DOHH2 (cell line): ENCODE data around the gene GAREM1.

ENCODE experiments used
- H3F3A ChIP-seq: fragments of 200-600 bp; sonication (generic), shearing (Covaris generic); 2 replicates; pipeline ENCODE4 v1.6.0; 2016; ENCODE audit warnings: antibody characterized with exemption, mild to moderate bottlenecking; ENCODE audit not compliant: control insufficient read depth, insufficient read depth
- H3K27ac ChIP-seq: fragments of 200-600 bp; sonication (generic); 2 replicates; pipeline ENCODE4 v1.5.1; 2014; ENCODE audit warnings: low read depth, mild to moderate bottlenecking, low read length, moderate library complexity
- H3K27me3 ChIP-seq: fragments of 200-600 bp; sonication (generic); 2 replicates; pipeline ENCODE4 v1.6.1; 2014; ENCODE audit warnings: mild to moderate bottlenecking, low read length, mixed read lengths; ENCODE audit not compliant: control insufficient read depth
- H3K36me3 ChIP-seq: fragments of 200-600 bp; sonication (generic); 2 replicates; pipeline ENCODE4 v1.6.1; 2014; ENCODE audit warnings: mild to moderate bottlenecking, low read length, moderate library complexity, mixed read lengths; ENCODE audit not compliant: control insufficient read depth
- H3K4me1 ChIP-seq: fragments of 200-600 bp; sonication (generic); 2 replicates; pipeline ENCODE4 v1.6.1; 2014; ENCODE audit warnings: mild to moderate bottlenecking, low read length, mixed read lengths; ENCODE audit not compliant: control insufficient read depth
- H3K4me2 ChIP-seq: fragments of 200-600 bp; sonication (generic); 2 replicates; pipeline ENCODE4 v1.6.0; 2014; ENCODE audit warnings: mild to moderate bottlenecking, low read length, moderate library complexity
- H3K4me3 ChIP-seq: fragments of 200-600 bp; sonication (generic); 2 replicates; pipeline ENCODE4 v1.5.1; 2014; ENCODE audit warnings: mild to moderate bottlenecking, low read length, mixed read lengths
- H3K79me2 ChIP-seq: fragments of 200-600 bp; sonication (generic); 2 replicates; pipeline ENCODE4 v1.6.1; 2014; ENCODE audit warnings: mild to moderate bottlenecking, low read length, mixed read lengths; ENCODE audit not compliant: control insufficient read depth
- H3K9me2 ChIP-seq: fragments of 200-600 bp; sonication (generic); replicated peaks from 2 replicates; pipeline ENCODE4 v1.6.1; 2014; ENCODE audit warnings: mild to moderate bottlenecking, low read length, mixed read lengths; ENCODE audit not compliant: control insufficient read depth
- H3K9me3 ChIP-seq: fragments of 200-600 bp; sonication (generic); 2 replicates; pipeline ENCODE4 v1.6.1; 2014; ENCODE audit warnings: antibody characterized with exemption, low read length, mixed read lengths; ENCODE audit not compliant: control insufficient read depth, insufficient read depth
- H4K20me1 ChIP-seq: fragments of 200-600 bp; sonication (generic); 2 replicates; pipeline ENCODE4 v1.6.0; 2014; ENCODE audit warnings: low read depth, mild to moderate bottlenecking, antibody characterized with exemption, low read length, moderate library complexity; ENCODE audit not compliant: control insufficient read depth, insufficient read depth
- EZH2phosphoT487 ChIP-seq: fragments of 200-600 bp; sonication (generic); IDR thresholded peaks from 2 replicates; pipeline ENCODE4 v1.6.1; 2017; ENCODE audit warnings: borderline replicate concordance, mild to moderate bottlenecking, antibody characterized with exemption, low read length, moderate library complexity, mixed read lengths
- TF ChIP-seq, protein P1 (sequence below): fragments of 200-600 bp; sonication (generic); IDR thresholded peaks from one replicate; pipeline ENCODE4 v1.5.1; 2014; ENCODE audit warnings: antibody characterized with exemption, mild to moderate bottlenecking, low read depth, low read length; ENCODE audit not compliant: poor library complexity, severe bottlenecking

The GAREM1 gene

DNA sequence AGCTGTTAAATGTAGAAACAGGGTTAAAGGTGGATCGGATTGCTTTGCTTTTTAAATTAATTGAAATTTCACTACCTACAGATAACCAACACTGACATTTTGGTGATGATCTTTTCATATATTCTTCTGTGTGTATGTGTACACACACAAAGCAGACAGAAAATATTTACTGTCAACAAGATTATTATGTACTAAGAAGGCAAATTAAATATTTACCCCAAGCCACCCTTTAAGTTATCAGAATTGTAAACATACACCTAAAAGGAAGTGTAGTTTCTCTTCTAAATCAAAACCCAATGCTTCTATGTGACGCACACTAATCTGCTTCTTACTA is 98.7 kb downstream of the GAREM1 start:
- no peaks in the 10 kb centered on the region for H3K27me3 ChIP-seq
- no peaks in the 10 kb centered on the region for H4K20me1 ChIP-seq
- H3K79me2 ChIP-seq = no peaks in the 10 kb centered on the region
- H3K4me1 ChIP-seq = no peaks in the 10 kb centered on the region
- H3K4me2 ChIP-seq = no peak overlapping the region
- H3K36me3 ChIP-seq = no peaks in the 10 kb centered on the region
- no peaks in the 10 kb centered on the region for H3F3A ChIP-seq
- H3K9me3 ChIP-seq = no peaks in the 10 kb centered on the region
- no peak overlapping the region for H3K4me3 ChIP-seq
- H3K9me2 ChIP-seq = no peaks in the 10 kb centered on the region
- no peak overlapping the region for H3K27ac ChIP-seq
- TF ChIP-seq, protein P1, sequence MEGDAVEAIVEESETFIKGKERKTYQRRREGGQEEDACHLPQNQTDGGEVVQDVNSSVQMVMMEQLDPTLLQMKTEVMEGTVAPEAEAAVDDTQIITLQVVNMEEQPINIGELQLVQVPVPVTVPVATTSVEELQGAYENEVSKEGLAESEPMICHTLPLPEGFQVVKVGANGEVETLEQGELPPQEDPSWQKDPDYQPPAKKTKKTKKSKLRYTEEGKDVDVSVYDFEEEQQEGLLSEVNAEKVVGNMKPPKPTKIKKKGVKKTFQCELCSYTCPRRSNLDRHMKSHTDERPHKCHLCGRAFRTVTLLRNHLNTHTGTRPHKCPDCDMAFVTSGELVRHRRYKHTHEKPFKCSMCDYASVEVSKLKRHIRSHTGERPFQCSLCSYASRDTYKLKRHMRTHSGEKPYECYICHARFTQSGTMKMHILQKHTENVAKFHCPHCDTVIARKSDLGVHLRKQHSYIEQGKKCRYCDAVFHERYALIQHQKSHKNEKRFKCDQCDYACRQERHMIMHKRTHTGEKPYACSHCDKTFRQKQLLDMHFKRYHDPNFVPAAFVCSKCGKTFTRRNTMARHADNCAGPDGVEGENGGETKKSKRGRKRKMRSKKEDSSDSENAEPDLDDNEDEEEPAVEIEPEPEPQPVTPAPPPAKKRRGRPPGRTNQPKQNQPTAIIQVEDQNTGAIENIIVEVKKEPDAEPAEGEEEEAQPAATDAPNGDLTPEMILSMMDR = no peak
- no peak for TF ChIP-seq EZH2phosphoT487

DNA sequence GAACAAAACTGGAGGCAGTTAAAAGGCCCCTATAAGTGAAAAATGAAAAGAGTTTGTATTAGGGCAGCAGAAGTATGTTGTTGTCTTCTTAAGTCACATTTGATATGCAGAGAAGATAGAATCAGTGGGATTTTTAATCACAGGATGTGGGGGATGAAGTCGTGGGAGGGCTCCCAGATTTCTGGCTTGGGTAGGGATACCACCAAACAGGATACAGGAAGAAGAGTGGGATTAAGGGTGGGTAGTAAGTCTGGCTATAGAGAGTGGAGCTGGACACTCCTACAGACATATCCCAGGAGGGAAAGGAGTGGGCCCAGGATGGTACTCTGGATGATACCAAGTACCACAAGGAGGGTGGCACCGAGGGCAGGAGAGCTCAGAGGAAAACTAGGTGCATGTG is 99.3 kb downstream of the GAREM1 start:
- Histone ChIP-seq H3K9me3 (no peaks in the 10 kb centered on the region), H3K36me3 (no peaks in the 10 kb centered on the region), H3K9me2 (no peaks in the 10 kb centered on the region), H3K79me2 (no peaks in the 10 kb centered on the region), H3K27me3 (no peaks in the 10 kb centered on the region), H4K20me1 (no peaks in the 10 kb centered on the region), H3K4me1 (no peaks in the 10 kb centered on the region), H3K4me2 (no peak overlapping the region), H3K4me3 (no peak overlapping the region), H3F3A (no peaks in the 10 kb centered on the region), H3K27ac (no peak overlapping the region)
- no peak for TF ChIP-seq EZH2phosphoT487
- TF ChIP-seq, protein P1 = no peak

DNA sequence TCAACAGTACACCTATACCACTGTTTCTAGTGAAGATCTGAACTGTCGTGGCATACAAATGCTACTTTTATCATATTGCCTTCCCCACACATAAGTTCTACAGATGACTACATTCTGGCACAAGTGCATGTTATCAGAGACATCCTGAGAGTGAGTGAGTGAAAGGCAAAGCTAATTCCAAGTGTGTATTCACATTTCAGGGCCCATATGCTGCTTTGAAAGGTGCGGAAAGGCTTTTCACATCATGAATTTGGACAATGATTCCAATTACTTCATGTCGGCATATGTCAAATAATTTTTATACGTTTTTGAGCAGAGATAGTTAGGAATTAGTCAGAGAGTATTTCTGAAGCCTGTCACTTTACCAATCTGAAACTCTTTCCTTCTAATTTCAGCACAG is 101.7 kb downstream of the GAREM1 start:
- H3K27ac ChIP-seq = no peak overlapping the region
- H3K4me2 ChIP-seq = no peak overlapping the region
- H3K9me3 ChIP-seq = no peaks in the 10 kb centered on the region
- H3K36me3 ChIP-seq = no peaks in the 10 kb centered on the region
- H3K27me3 ChIP-seq = no peaks in the 10 kb centered on the region
- no peaks in the 10 kb centered on the region for H4K20me1 ChIP-seq
- H3K4me1 ChIP-seq = no peaks in the 10 kb centered on the region
- no peak overlapping the region for H3K4me3 ChIP-seq
- no peaks in the 10 kb centered on the region for H3F3A ChIP-seq
- H3K9me2 ChIP-seq = no peaks in the 10 kb centered on the region
- no peaks in the 10 kb centered on the region for H3K79me2 ChIP-seq
- TF ChIP-seq, protein P1 = no peak
- TF ChIP-seq EZH2phosphoT487 = no peak

DNA sequence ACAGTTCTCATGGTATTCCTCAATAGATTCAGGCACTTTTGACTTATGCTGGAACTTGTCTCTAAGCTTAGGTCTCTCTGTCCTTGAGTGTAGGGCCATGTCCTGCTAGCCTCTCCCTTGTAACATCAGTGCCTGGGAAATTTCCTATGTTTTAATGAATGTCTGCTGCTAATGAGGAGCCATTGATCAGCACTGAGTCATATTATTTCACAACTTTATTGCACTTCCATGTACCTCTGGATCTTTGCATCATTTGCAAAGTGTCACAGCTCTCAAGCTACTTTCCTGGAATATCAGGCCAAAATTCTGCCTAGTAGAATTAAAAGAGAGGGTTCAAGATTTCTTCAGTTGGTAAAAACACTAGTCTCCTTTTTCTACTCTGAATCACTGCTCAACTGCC is 102.5 kb downstream of the GAREM1 start:
- Histone ChIP-seq H3F3A (no peaks in the 10 kb centered on the region), H3K4me2 (no peak overlapping the region), H3K36me3 (no peaks in the 10 kb centered on the region), H3K27me3 (no peaks in the 10 kb centered on the region), H3K27ac (no peak overlapping the region), H3K4me3 (no peak overlapping the region), H3K9me2 (no peaks in the 10 kb centered on the region), H3K4me1 (no peaks in the 10 kb centered on the region), H3K9me3 (no peaks in the 10 kb centered on the region), H3K79me2 (no peaks in the 10 kb centered on the region), H4K20me1 (no peaks in the 10 kb centered on the region)
- TF ChIP-seq EZH2phosphoT487 = no peak
- TF ChIP-seq, protein P1 = no peak
